ENCODE results near the gene YTHDF2.

DNA sequence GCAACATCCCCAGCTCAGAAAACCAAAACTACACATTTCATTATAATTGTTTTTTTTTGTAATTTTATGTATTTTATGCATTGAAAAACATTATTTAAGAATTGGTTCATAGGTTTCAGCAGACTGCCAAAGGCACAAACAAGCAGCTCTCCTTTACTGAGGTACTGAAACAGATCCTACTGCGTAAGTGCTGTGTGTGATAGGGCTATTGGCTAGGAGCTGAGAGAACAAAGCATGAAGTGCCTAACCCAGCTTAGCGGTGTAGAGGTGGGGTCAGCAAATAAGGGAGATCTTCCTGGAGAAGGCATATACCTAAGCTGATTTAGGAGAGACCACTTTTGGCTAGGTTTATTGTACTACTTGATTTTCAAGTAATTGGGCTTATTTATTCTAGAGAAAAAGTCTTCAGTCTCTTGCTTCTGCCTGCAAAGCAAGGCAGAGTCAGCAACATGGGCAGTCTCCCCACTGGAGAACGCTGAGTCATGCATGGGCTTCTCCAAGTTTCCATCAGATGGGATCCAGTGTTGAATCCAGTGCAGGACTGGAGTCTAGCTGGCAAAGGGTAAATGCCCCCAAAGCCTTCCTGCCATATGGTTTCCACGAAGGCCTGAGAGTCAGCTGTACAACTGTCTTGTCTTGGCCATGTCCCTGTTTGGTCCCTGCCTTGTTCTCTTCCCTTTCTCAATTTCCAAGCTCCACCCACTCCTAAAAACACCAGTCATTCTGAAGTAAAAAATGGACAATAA lies 18.0 kb upstream of the YTHDF2 start:
- TF ChIP-seq, protein P1, sequence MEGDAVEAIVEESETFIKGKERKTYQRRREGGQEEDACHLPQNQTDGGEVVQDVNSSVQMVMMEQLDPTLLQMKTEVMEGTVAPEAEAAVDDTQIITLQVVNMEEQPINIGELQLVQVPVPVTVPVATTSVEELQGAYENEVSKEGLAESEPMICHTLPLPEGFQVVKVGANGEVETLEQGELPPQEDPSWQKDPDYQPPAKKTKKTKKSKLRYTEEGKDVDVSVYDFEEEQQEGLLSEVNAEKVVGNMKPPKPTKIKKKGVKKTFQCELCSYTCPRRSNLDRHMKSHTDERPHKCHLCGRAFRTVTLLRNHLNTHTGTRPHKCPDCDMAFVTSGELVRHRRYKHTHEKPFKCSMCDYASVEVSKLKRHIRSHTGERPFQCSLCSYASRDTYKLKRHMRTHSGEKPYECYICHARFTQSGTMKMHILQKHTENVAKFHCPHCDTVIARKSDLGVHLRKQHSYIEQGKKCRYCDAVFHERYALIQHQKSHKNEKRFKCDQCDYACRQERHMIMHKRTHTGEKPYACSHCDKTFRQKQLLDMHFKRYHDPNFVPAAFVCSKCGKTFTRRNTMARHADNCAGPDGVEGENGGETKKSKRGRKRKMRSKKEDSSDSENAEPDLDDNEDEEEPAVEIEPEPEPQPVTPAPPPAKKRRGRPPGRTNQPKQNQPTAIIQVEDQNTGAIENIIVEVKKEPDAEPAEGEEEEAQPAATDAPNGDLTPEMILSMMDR (IDR thresholded peaks at IDR 0.05): no peak
- TF ChIP-seq POLR2A (IDR thresholded peaks at IDR 0.05): no peak
